ENCODE results near the gene LTBP2.
"Not testable (repeated sequence)": the region's sequence is repeated elsewhere in the genome, so short reads cannot be mapped to it uniquely, and the experiment has no call there.

The LTBP2 gene

DNA sequence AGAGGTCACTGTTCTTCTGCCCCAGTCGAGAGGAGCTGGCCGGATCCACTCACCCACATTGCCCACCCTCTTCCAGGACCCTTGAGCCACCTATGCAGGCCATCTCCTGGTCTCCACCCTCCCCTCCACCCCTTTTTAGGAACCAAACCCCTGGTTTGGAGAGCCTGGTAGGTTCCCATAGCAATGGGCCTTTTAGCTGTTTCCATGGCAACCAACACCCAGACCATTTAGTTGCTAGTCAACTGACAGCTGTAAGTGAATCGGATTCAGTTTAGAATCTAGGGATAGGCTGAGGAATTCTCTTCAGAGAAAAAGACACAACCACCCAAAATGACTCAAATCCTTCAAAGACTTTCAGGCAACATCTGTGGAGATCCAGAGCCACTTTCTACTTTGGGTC, 135.4 kb downstream of the LTBP2 start:
- peak in 1 of 4 experiments; percentile 14 for DNase-seq

DNA sequence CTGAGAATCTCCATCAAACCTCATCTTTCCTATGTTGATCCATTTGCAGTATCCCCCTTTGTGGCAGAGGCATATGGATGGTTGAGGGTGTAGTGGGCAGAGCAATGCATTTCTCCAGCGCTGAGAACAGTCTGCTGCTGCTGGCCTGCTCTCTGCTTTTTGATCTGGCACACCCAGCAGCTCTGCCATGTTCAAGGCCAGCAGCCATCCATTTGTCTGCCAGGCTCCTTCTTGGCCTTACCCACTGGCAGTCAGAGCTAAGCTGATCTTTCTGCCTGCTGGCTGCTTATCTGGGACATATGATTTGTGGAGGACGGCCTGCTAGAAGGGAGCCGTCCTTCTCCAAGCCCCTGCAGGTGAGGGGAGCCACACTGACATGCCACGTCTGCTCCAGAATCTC, 135.9 kb downstream of the LTBP2 start:
- no peak for DNase-seq

DNA sequence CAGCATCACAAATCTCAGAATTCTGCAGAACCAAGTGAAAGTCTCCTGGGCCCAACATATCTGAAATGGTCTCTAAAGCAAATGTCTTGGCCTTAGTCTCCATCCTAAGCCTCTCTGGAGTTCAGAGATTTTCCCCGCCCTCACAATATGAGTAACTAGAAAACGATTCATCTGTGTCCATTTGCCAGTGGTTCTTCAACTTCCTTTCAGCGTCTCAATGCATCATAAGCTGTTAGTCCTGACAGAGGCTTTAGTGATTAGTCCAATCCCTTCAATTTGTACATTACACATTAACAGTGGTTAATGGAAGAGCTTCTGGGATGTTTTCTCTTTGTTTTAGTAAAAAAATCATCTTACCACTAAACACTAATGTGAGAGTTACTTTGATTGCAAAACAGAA, 136.4 kb downstream of the LTBP2 start:
- peak in 2 of 4 experiments; percentile 16 to 18 for DNase-seq

GRCh38 chr14:74474376-74474775, 137.7 kb downstream of the LTBP2 start:
- DNase-seq = peak in 3 of 4 experiments; percentile 33 to 42 (median 34)

DNA sequence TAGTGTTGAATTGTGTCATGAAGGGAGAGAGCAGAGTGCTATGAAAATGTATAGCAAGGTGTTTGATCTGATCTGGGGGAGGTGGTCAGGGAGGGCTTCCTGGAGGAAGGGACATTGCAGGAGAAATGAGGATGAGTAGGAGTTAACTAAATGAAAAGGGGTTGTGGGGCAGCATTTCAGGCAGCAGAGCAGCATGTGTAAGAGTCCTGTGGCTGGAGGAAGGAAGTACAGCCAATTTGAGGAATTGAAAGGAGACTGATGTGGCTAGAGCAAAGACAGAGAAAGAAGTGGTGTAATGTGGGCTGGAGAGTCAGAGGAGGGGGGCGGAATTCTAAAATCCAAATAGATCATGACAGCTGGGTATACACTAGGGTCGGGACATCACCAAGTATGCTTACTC, 139.4 kb downstream of the LTBP2 start:
- peak; percentile 41 to 77 (median 66) for DNase-seq

- DNase-seq = no peak
These were observed 142.2 kb downstream of the LTBP2 start for GRCh38 chr14:74469548-74470518.

- no peak for DNase-seq
These were observed 143.5 kb downstream of the LTBP2 start for GRCh38 chr14:74468513-74468912.

GRCh38 chr14:74465335-74465734, 146.7 kb downstream of the LTBP2 start:
- DNase-seq = no peak

- no peak for DNase-seq
These were observed 147.3 kb downstream of the LTBP2 start for GRCh38 chr14:74464785-74465184.

DNA sequence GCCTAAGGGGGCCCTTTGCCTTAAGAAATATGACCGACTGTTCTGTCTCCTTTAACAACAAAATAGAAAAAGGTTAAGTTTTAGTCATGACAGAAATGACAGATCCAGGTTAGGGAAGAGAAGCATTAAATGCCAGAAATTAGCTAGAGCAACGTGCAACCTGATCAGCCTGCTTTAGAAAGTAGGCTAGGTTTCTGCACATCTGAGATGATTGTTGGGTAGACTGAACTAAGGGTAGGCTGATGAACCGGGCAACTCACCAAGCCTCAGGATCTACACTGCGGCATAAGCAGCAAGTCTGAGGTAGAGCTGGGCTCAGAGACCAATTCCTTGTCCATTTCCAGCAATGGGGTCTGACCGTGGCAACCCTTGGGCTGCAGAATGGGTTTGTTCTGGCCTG, 148.3 kb downstream of the LTBP2 start:
- no peak for DNase-seq

DNA sequence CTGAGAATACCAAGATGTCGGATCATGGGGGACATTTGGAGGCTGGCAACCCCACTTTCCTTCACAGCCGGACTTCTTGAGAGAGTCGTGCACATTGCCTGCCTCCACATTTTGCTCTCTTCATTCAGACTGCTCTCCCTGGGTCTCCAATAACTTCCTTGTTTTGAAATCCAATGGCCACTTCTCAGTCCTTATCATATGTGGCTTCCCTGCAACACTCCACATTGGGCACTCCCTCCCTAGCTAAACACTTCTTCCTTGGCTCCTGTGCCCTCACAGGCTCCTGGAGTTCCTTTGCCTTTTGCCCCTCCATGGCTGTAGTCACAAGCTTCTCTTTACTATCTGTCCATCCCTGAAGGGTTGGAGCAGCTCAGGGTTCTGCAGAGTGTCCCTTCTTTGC, 149.0 kb downstream of the LTBP2 start:
- DNase-seq = no peak

DNA sequence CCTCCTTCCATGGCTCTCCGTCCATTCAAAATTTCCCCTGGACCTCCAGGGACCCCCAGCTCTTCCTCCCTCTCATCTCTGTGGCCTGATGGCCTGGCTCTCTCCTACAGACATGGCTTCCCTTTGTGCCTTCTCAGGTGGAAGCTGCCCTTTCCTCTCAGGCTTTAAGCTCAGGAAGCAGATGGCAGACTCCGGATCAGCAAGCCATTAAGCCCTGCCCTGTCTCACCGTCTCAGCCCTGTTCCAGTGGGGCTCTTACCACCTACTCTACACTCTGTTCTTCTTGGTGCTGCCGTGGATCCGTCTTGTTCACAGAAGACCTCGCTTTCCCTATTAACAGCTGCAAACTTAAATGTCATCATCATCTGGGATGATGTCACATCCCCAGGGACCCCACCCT, 152.1 kb downstream of the LTBP2 start:
- no peak for DNase-seq

DNA sequence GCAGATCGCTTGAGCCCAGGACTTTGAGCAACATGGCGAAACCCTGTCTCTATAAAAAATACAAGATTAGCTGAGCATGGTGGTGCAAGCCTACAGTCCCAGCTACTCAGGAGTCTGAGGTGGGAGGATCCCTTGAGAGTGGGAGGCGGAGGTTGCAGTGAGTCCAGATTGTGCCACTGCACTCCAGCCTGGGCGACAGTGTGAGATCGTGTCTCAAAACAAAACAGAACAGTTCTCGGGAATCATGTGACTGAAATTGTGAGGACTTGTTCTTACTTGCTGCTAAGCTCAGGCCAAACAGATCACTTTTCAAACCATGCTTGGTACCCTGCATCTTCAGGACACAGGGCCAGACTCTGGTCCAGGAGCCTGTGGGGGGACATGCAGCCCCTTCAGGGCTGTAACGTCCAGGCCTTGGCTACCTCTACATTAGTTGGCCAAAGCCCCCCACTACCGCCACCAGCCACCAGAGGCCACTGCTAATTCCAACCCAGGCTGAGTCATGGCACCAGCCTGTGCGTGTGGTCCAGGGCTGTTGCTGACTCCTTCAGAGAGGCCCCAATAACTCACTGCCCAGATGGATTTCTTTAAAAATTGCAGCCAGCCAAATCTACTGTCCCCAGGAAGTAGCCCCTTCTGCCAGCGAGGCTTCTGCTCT, 152.6 kb downstream of the LTBP2 start:
- peak; percentile 56 to 68 (median 63) for DNase-seq

DNA sequence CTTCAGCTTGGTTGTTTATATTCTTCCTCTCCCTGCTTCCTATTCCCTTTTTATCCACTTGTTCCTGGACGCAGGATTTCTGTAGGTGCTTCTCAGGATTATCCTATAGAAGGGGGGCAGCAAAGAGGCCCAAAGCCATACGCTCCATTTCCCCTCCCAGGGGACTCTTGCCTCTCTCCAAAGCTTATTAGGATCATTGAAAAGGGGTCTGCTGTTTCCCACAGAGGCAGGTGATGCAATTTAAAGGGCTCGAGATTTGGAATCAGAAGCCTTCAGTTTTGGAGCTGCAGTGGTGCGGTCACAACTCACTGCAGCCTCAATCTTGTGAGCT, 154.5 kb downstream of the LTBP2 start:
- DNase-seq = no peak

DNA sequence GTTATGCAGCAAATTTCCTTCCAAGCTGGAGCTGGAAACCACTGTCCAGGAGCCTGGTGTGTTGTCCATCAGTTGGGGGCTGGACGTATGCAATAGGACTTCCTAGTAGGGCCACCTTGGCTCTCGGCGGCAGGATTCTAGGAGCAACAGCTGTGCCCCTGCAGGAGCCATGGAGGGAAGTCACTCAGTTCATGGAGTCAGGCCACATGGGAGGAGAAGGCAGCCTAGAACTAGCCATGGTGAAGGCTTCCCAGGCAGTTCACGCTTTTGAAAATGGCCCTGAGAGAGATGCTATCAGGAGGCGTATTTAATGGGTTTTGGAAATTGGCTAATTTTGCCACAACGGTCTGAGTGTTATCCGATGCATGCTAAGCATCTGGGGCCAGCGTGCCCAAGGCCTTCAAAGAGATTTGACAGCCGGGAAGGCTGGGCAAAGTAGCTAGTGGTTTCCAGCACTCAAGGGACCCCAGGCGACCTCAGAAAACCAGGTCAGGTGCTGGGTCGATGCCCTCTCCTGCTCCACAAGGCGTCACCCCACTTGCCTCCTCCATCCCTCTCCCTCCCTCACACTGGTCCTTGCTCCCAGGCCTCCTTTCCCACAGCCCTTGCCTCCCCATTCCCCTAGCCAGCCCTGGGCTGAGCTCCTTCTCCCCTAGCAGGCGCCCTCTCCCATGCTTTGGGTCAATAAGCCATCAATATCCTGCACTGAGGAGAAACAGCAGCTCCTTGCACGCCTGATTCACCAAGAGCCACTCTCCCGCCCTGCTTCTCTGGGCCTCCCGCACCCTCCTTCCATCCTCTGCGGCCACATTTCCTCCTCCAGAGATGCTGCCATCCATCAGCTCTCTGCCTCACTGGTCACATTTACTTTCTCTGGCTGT, 155.1 kb downstream of the LTBP2 start:
- no peak for DNase-seq

GRCh38 chr14:74454397-74454796, 157.6 kb downstream of the LTBP2 start:
- not testable (repeated sequence) for DNase-seq
